ENCODE results near the gene AMN1.
A peak's percentile ranks its signal among the peaks of the same experiment; 100 is the strongest.
"Not testable (repeated sequence)": the region's sequence is repeated elsewhere in the genome, so short reads cannot be mapped to it uniquely, and the experiment has no call there.

AMN1 gene

DNA sequence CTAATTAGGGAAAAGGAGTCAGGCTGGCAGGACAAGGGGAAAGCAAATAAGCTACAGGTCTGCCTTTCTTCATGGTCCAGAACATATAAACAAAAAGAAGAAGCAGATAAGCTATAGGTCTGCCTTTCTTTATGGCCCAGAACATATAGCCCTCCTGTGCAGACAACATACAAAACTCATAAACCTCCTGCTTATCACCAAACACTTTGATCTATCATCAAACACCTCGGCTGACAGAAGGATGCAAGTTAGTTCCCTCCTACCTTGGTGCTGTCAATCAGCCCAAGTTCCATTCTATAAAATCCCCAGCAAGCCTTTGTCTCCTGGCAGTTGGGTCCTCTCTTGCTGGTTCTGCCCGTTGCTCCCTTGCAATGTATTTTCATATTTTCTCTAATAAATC, 23.2 kb downstream of the AMN1 start (continued):
- TF ChIP-seq ZNF449 (tag by site-specific recombination; IDR thresholded peaks at IDR 0.05) (no peak), ZNF701 (tag by site-specific recombination; IDR thresholded peaks at IDR 0.05) (no peak), ZNF112 (tag by site-specific recombination; IDR thresholded peaks at IDR 0.05) (no peak), ZBTB1 (tag by site-specific recombination; IDR thresholded peaks at IDR 0.05) (no peak), OVOL3 (tag by site-specific recombination; IDR thresholded peaks at IDR 0.05) (no peak)
- TF ChIP-seq, protein P1, sequence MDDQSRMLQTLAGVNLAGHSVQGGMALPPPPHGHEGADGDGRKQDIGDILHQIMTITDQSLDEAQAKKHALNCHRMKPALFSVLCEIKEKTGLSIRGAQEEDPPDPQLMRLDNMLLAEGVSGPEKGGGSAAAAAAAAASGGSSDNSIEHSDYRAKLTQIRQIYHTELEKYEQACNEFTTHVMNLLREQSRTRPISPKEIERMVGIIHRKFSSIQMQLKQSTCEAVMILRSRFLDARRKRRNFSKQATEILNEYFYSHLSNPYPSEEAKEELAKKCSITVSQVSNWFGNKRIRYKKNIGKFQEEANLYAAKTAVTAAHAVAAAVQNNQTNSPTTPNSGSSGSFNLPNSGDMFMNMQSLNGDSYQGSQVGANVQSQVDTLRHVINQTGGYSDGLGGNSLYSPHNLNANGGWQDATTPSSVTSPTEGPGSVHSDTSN (CRISPR knock-in tag; IDR thresholded peaks at IDR 0.05), result no peak

GRCh38 chr12:31702047-31702446, 26.8 kb downstream of the AMN1 start:
- TF ChIP-seq ZNF433 (tag by site-specific recombination; IDR thresholded peaks at IDR 0.05; ENCODE audit: low read depth), result no peak
- peak; percentile 42; the same call in 1 of the 2 replicates for TF ChIP-seq ZNF266 (tag by site-specific recombination; IDR thresholded peaks at IDR 0.05; ENCODE audit: low read depth)
- Histone ChIP-seq H3K27ac (ENCODE audit: extremely low read depth, low read depth, low read length) (no peak overlapping the region), H3K36me3 (ENCODE audit: control insufficient read depth in 2 of 2, insufficient read depth in 1 of 2, low read length in 2 of 2) (peaks cover 0 to 3% of the 10 kb centered on the region in 2 experiments; a peak in 1 of 3 replicates), H3K4me1 (ENCODE audit: control insufficient read depth, insufficient read depth, low read length) (no peaks in the 10 kb centered on the region), H3K9me3 (ENCODE audit: control insufficient read depth, insufficient read depth, low read depth, low read length) (no peaks in the 10 kb centered on the region), H3K4me3 (ENCODE audit: low read depth, low read length) (no peak overlapping the region)
- ChIA-PET CTCF (interaction anchor here (0.7 kb wide), 1 partner anchor 49 kb away, joined by 12 read pairs; no protein-coding TSS in a partner anchor), POLR2A (no interaction called here)

DNA sequence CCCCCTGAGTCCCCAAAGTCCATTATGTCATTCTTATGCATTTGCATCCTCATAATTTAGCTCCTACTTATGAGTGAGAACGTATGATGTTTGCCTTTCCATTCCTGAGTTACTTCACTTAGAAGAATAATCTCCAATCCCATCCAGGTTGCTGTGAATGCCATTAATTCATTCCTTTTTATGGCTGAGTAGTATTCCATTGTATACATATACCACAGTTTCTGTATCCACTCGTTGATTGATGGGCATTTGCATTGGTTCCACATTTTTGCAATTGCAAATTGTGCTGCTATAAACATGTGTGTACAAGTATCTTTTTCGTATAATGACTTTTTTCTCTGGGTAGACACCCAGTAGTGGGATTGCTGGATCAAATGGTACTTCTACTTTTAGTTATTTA, 38.9 kb downstream of the AMN1 start:
- H3K4me3 ChIP-seq (ENCODE audit: low read depth, low read length); H3K4me1 ChIP-seq (ENCODE audit: control insufficient read depth, insufficient read depth, low read length); H3K9me3 ChIP-seq (ENCODE audit: control insufficient read depth, insufficient read depth, low read depth, low read length); H3K27ac ChIP-seq (ENCODE audit: extremely low read depth, low read depth, low read length); POLR2A ChIA-PET; H3K36me3 ChIP-seq (ENCODE audit: control insufficient read depth in 2 of 2, insufficient read depth in 1 of 2, low read length in 2 of 2): not testable (repeated sequence)
- peak; percentile 73; the same call in 1 of the 2 replicates for TF ChIP-seq ZNF146 (tag by site-specific recombination; IDR thresholded peaks at IDR 0.05)
- CTCF ChIA-PET, result interaction anchor here (0.6 to 0.9 kb wide), 2 partner anchors 15 to 397 kb away, joined by 3 to 4 read pairs; no protein-coding TSS in a partner anchor

DNA sequence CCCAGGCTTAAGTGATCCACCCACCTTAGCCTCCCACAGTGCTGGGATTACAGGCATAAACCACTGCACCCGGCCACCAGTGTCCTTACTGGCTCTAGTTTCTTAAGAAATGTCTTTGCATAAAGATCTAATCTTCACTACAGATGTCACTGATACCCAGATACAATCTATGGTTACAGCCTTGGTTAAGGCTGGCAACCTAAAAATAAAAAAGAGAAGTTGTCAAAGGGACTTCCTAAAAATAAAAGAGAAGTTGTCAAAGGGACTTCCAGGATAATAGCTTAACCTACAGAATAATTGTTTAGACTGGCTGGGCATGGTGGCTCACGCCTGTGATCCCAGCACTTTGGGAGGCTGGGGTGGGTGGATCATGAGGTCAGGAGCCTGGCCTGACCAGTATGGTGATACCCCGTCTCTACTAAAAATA, 41.7 kb downstream of the AMN1 start:
- CTCF ChIA-PET, result no interaction called here

More for the DNA sequence above, 41.7 kb downstream of the AMN1 start:
- Histone ChIP-seq H3K36me3 (ENCODE audit: control insufficient read depth in 2 of 2, insufficient read depth in 1 of 2, low read length in 2 of 2) (no peaks in the 10 kb centered on the region; a peak in 1 of 3 replicates), H3K9me3 (ENCODE audit: control insufficient read depth, insufficient read depth, low read depth, low read length) (no peaks in the 10 kb centered on the region), H3K27ac (ENCODE audit: extremely low read depth, low read depth, low read length) (no peak overlapping the region), H3K4me1 (ENCODE audit: control insufficient read depth, insufficient read depth, low read length) (no peaks in the 10 kb centered on the region), H3K4me3 (ENCODE audit: low read depth, low read length) (no peak overlapping the region)
- POLR2A ChIA-PET, result no interaction called here
- TF ChIP-seq IKZF3 (tag by site-specific recombination; IDR thresholded peaks at IDR 0.05) (no peak), OVOL3 (tag by site-specific recombination; IDR thresholded peaks at IDR 0.05) (no peak), ZNF629 (tag by site-specific recombination; IDR thresholded peaks at IDR 0.05) (no peak), RBAK (tag by site-specific recombination; IDR thresholded peaks at IDR 0.05) (no peak), GLIS2 (tag by site-specific recombination; IDR thresholded peaks at IDR 0.05) (no peak), ZNF596 (tag by site-specific recombination; IDR thresholded peaks at IDR 0.05) (no peak), ZNF521 (tag by site-specific recombination; IDR thresholded peaks at IDR 0.05) (no peak), ZNF132 (tag by site-specific recombination; IDR thresholded peaks at IDR 0.05; ENCODE audit: borderline replicate concordance) (no peak), ZNF404 (tag by site-specific recombination; IDR thresholded peaks at IDR 0.05) (no peak), ZNF24 (tag by site-specific recombination; IDR thresholded peaks at IDR 0.05) (no peak), KLF9 (tag by site-specific recombination; IDR thresholded peaks at IDR 0.05; ENCODE audit: low read depth) (no peak), ZXDB (tag by site-specific recombination; IDR thresholded peaks at IDR 0.05) (no peak)
- TF ChIP-seq, protein P2, sequence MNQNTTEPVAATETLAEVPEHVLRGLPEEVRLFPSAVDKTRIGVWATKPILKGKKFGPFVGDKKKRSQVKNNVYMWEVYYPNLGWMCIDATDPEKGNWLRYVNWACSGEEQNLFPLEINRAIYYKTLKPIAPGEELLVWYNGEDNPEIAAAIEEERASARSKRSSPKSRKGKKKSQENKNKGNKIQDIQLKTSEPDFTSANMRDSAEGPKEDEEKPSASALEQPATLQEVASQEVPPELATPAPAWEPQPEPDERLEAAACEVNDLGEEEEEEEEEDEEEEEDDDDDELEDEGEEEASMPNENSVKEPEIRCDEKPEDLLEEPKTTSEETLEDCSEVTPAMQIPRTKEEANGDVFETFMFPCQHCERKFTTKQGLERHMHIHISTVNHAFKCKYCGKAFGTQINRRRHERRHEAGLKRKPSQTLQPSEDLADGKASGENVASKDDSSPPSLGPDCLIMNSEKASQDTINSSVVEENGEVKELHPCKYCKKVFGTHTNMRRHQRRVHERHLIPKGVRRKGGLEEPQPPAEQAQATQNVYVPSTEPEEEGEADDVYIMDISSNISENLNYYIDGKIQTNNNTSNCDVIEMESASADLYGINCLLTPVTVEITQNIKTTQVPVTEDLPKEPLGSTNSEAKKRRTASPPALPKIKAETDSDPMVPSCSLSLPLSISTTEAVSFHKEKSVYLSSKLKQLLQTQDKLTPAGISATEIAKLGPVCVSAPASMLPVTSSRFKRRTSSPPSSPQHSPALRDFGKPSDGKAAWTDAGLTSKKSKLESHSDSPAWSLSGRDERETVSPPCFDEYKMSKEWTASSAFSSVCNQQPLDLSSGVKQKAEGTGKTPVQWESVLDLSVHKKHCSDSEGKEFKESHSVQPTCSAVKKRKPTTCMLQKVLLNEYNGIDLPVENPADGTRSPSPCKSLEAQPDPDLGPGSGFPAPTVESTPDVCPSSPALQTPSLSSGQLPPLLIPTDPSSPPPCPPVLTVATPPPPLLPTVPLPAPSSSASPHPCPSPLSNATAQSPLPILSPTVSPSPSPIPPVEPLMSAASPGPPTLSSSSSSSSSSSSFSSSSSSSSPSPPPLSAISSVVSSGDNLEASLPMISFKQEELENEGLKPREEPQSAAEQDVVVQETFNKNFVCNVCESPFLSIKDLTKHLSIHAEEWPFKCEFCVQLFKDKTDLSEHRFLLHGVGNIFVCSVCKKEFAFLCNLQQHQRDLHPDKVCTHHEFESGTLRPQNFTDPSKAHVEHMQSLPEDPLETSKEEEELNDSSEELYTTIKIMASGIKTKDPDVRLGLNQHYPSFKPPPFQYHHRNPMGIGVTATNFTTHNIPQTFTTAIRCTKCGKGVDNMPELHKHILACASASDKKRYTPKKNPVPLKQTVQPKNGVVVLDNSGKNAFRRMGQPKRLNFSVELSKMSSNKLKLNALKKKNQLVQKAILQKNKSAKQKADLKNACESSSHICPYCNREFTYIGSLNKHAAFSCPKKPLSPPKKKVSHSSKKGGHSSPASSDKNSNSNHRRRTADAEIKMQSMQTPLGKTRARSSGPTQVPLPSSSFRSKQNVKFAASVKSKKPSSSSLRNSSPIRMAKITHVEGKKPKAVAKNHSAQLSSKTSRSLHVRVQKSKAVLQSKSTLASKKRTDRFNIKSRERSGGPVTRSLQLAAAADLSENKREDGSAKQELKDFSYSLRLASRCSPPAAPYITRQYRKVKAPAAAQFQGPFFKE (tag by site-specific recombination; IDR thresholded peaks at IDR 0.05; ENCODE audit: borderline replicate concordance), result no peak
